Stimulated activated naive CD8-positive, alpha-beta T cell treated with anti-CD3 and anti-CD28 coated beads, Interleukin-15, Interleukin-2, amounts not matched to agents 100 ng/mL and 50 ng/mL, for 24 hours (primary cell): Measurements from ENCODE around the gene TLCD3B.
"Not testable (repeated sequence)": the region's sequence is repeated elsewhere in the genome, so short reads cannot be mapped to it uniquely, and the experiment has no call there.

Source experiments
- H3K27ac Mint-ChIP-seq: one replicate; pipeline ENCODE4 v1.8.0; 2021; ENCODE audit warnings: mild to moderate bottlenecking, mixed read lengths
- H3K27me3 Mint-ChIP-seq: one replicate; pipeline ENCODE4 v1.8.0; 2021; ENCODE audit warnings: mixed read lengths
- H3K36me3 Mint-ChIP-seq: one replicate; pipeline ENCODE4 v1.8.0; 2021; ENCODE audit warnings: low read depth, mixed read lengths
- H3K4me1 Mint-ChIP-seq: one replicate; pipeline ENCODE4 v1.8.0; 2021; ENCODE audit warnings: low read depth, mixed read lengths
- H3K4me3 Mint-ChIP-seq: one replicate; pipeline ENCODE4 v1.8.0; 2021; ENCODE audit warnings: mild to moderate bottlenecking, mixed read lengths
- H3K9me3 Mint-ChIP-seq: one replicate; pipeline ENCODE4 v1.8.0; 2021; ENCODE audit warnings: mixed read lengths

The TLCD3B gene

DNA sequence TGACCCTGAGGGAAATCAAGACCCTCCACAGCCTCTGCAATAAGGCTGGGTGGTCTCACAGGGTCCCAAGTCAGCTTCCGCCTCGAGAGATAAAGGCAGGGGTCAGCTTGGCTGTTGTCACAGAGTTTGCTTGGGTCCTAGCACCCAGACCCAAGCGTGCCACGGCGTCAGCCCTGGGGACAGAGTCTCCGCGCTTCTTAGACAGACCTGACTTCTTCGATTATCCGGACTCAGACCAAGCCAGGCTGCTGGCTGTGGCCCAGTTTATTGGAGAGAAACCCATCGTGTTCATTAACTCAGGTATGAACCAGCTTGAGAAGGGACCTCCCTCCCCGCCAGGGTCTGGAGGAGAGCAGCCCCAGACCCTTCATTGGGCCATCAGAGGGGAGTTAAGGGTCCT, 7.5 kb downstream of the TLCD3B start:
- peaks cover 22% of the 10 kb centered on the region for H3K27me3 Mint-ChIP-seq
- H3K9me3 Mint-ChIP-seq, result no peaks in the 10 kb centered on the region
- no peak overlapping the region for H3K4me3 Mint-ChIP-seq

DNA sequence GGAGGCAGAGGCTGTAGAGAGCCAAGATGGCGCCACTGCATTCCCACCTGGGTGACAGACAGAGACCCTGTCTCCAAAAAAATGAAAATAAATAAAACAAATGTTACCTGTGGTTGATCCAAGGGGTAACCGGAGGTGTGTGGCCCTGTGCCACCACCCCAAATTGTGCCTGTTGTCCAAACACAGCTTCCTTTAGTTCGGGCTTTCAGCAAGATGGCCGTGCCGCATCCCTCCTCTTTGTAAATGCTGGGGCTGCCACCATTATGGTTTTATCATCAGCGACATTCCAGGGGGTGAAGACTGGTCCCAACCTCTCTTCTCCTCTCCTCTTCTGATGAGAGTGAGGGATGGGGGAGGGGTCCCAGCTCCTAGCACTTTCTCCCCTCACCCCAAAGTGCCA, 8.2 kb downstream of the TLCD3B start, which contains the start of gene C16orf92:
TSS of gene C16orf92 (plus strand) at position 312 of the 400 bp plus-strand sequence. CDS start 143 bp downstream, outside the sequence.
- no peaks in the 10 kb centered on the region for H3K36me3 Mint-ChIP-seq
- H3K9me3 Mint-ChIP-seq, result no peaks in the 10 kb centered on the region
- H3K4me3 Mint-ChIP-seq, result no peak within 1 kb of the TSS
- no peak within 1 kb of the TSS for H3K27ac Mint-ChIP-seq
- H3K4me1 Mint-ChIP-seq, result peaks cover 14% of the 10 kb centered on the region
- peaks cover 19% of the 10 kb centered on the region for H3K27me3 Mint-ChIP-seq

More for the DNA sequence above, 7.5 kb downstream of the TLCD3B start:
- Mint-ChIP-seq H3K4me1 (peaks cover 13% of the 10 kb centered on the region), H3K36me3 (no peaks in the 10 kb centered on the region), H3K27ac (no peak overlapping the region)

DNA sequence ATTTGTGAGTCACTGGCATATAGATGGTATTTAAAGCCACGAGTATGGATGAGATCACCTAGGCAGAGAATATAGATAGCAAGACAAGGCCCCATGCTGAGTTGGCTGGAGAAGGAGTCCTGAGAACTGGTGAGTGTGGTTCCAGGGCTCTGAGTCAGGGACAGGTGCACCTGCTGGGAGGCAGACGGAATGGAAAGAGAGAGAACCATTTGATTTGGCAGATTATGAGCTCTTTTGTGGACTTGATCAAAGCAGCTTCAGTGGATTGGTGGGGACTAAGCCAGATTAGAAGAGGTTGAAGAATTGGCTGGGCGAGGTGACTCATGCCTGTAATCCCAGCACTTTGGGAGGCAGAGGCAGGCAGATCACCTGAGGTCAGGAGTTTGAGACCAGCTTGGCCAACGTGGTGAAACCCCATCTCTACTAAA, 12.3 kb downstream of the TLCD3B start:
- Mint-ChIP-seq H3K36me3 (no peaks in the 10 kb centered on the region), H3K27ac (no peak overlapping the region), H3K4me3 (no peak overlapping the region), H3K4me1 (peaks cover 14% of the 10 kb centered on the region), H3K9me3 (no peaks in the 10 kb centered on the region), H3K27me3 (peaks cover 9% of the 10 kb centered on the region)

DNA sequence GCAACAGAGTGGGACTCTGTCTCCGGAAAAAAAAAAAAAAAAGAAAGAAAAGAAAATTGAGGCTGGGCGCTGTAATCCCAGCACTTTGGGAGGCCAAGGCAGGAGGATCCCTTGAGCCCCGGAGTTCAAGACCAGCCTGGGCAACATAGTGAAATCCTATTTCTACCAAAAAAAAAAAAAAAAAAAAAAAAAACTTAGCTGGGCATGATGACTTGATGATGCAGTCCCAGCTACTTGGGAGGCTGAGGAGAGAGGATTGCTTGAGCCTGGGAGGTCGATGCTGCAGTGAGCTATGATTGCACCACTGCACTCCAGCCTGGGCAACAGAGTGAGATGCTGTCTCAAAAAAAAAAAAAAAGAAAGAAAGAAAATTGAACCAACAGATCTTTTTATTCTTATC, 13.1 kb downstream of the TLCD3B start:
- H3K4me3 Mint-ChIP-seq, H3K36me3 Mint-ChIP-seq, H3K9me3 Mint-ChIP-seq, H3K27ac Mint-ChIP-seq, H3K27me3 Mint-ChIP-seq: not testable (repeated sequence)
- H3K4me1 Mint-ChIP-seq, result peaks cover 14% of the 10 kb centered on the region

DNA sequence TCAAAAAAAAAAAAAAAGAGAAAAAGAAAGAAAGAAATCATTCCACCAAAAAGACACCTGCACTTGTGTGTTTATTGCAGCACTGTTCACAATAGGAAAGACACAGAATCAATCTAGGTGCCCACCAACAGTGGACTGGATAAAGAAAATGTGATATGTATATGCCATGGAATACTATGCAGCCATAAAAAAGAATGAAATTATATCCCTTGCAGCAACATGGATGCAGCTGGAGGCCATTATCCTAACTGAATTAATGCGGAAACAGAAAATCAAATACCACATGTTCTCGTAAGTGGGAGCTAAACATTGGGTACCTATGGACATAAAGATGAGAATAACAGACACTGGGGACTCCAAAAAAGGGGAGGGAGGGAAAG, 13.8 kb downstream of the TLCD3B start:
- H3K27ac Mint-ChIP-seq, result no peak overlapping the region

DNA sequence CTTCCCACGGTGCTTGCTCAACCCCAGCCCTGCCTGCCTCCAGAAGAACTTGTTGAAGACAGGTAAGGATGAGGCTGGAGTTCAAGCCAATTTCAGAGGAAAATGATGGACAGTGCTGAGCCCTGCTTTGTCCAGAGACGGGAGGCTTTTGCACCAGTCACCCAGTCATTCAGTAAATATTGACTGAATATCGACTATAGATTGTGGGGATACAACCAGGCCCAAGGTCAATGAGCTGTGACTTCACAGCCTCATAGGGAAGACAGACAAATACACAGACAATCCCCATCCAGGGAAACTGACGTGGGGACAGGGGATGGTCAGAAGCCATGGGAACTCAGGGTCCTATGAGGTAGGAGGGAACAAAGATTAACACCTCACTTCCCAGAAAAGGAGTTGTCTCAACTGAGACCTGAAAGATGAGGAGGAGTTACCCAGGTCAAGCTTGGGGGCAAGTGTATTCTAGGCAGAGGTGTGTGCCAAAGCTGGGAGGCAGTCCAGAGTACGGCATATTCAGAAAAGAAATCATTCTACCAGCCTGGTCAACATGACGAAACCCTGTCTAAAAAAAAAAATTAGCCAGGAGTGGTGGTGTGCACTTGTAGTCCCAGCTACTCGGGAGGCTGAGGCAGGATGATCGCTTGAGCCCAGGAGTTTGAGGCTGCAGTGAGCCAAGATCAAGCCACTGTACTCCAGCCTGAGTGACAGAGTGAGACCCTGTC, 14.4 kb downstream of the TLCD3B start:
- Mint-ChIP-seq H3K9me3 (no peaks in the 10 kb centered on the region), H3K27me3 (peaks cover 16% of the 10 kb centered on the region), H3K4me3 (no peak overlapping the region), H3K27ac (no peak overlapping the region), H3K4me1 (peaks cover 18% of the 10 kb centered on the region), H3K36me3 (no peaks in the 10 kb centered on the region)

More for the DNA sequence above, 13.8 kb downstream of the TLCD3B start:
- Mint-ChIP-seq H3K4me1 (peaks cover 14% of the 10 kb centered on the region), H3K9me3 (no peaks in the 10 kb centered on the region), H3K27me3 (peaks cover 11% of the 10 kb centered on the region), H3K36me3 (no peaks in the 10 kb centered on the region), H3K4me3 (no peak overlapping the region)

DNA sequence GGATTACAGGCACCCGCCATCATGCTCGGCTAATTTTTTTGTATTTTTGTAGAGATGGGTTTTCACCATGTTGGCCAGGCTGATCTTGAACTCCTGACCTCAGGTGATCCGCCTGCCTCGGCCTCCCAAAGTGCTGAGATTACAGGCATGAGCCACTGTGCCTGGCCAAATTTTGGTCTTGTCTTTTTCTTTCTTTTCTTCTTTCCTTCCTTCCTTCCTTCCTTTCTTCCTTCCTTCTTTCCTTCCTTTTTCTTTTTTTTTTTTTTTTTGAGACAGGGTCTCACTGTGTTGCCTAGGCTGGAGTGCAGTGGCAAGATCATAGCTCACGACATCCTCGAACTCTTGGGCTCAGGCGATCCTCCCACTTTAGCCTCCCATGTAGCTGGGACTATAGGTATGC, 15.6 kb downstream of the TLCD3B start:
- H3K9me3 Mint-ChIP-seq, H3K27ac Mint-ChIP-seq, H3K4me3 Mint-ChIP-seq, H3K36me3 Mint-ChIP-seq: not testable (repeated sequence)
- peaks cover 14% of the 10 kb centered on the region for H3K27me3 Mint-ChIP-seq
- H3K4me1 Mint-ChIP-seq, result peaks cover 10% of the 10 kb centered on the region

DNA sequence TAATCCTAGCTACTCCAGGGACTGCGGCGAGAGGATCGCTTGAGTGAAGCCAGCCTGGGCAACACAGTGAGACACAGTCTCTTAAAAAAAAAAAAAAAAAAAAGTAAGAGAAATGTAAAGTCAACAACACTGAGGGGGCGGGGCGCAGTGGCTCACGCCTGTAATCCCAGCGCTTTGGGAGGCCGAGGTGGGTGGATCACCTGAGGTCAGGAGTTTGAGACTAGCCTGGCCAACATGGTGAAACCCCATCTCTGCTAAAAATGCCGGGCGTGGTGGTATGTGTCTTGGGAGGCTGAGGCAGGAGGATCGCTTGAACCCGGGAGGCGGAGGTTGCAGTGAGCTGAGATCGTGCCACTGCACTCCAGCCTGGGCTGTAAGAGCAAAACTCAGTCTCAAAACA, 18.5 kb downstream of the TLCD3B start:
- not testable (repeated sequence) for H3K4me3 Mint-ChIP-seq, H3K36me3 Mint-ChIP-seq, H3K27ac Mint-ChIP-seq, H3K9me3 Mint-ChIP-seq
- Mint-ChIP-seq H3K27me3 (peaks cover 13% of the 10 kb centered on the region), H3K4me1 (peaks cover 13% of the 10 kb centered on the region)

DNA sequence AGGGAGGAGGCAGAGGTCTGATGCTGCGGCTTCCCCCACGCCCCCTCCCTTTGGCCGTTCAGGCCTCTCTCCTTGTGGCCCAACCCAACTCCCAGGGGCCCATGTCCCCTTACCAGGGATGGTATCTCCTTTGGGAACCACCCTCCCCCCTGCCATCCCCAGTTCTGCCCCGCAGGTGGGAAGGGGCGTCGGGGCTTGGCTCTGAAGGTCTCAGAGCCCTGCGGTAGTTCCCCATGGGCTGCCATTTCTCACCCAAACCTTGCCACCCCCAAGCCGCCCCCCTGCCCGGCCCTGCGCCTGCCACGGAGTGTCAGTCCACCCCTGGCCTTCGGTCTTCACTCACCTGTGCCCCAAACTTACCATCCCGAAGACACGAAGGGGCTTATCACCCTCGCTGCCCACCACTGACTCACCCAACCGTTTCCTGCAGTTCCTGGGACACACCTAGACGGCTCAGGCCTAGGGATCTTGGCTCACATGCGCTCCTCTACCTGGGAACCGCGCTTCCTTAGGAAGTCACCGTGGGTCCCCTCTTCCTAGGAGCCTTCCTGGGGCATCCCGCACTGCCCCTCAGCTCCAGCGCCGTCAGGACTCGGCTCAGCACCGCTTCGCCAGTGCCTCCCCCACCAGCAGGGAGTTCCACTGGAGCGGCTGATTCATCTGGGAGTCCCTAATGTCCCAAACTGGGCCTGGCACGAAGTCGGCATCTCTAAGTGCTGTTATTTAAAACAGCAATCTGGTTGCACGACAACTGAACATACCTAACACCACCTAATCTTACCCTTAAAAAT, 19.2 kb downstream of the TLCD3B start:
- H3K4me3 Mint-ChIP-seq, result peak overlapping the region; percentile 65
- peaks cover 13% of the 10 kb centered on the region for H3K27me3 Mint-ChIP-seq
- H3K36me3 Mint-ChIP-seq, result no peaks in the 10 kb centered on the region
- no peaks in the 10 kb centered on the region for H3K9me3 Mint-ChIP-seq
- H3K4me1 Mint-ChIP-seq, result peaks cover 13% of the 10 kb centered on the region
- H3K27ac Mint-ChIP-seq, result no peak overlapping the region

DNA sequence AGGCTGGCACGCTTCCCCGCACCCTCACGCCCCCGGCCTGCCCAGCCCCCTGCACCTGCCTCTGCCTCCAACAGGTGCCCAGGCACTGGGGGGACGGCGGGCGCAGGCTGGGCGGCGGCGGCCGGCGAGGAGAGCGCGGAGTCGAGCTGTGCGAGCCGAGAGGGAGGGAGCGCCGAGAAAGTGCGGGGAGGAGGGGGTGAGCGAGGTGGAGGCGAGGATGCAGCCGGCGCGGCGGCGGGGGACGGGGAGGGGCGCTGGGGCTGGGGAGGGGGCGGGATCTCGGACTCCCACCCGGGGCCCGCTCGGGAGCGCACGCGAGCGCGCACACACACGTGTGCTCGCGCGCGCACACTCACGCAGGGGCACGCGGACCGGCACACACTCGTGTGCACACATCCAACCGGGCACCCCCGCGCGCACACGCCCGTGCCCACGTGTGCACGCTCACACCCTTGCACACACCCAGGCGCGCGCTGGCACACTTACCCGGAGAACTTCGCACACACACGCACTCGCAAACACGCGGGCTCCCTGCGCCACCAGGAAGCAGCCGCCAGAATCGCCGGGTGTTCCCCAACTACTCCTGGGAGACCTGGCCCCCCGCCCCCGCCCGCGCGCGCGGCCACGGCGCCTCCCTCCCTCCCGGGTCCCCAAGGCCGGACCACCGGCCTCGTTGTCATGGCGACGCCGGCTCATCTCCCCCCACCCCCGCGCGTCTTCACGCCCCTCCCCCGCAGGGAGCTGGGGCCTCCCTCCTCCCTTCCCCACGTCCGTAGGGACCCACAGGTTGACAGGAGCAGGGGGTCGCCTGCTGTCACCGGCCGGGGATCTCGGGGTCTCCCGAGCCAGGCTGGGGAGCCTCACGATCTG, 20.0 kb downstream of the TLCD3B start, which contains the start of gene DOC2A:
TSS of gene DOC2A (minus strand) at position 184 of the 870 bp plus-strand sequence. CDS start 805 bp downstream, outside the sequence.
- no peak within 1 kb of the TSS for H3K27ac Mint-ChIP-seq
- H3K27me3 Mint-ChIP-seq, result peaks cover 10% of the 10 kb centered on the region
- peaks cover 13% of the 10 kb centered on the region for H3K4me1 Mint-ChIP-seq
- no peaks in the 10 kb centered on the region for H3K36me3 Mint-ChIP-seq
- H3K9me3 Mint-ChIP-seq, result no peaks in the 10 kb centered on the region
- H3K4me3 Mint-ChIP-seq, result peak within 1 kb of the TSS; percentile 65

DNA sequence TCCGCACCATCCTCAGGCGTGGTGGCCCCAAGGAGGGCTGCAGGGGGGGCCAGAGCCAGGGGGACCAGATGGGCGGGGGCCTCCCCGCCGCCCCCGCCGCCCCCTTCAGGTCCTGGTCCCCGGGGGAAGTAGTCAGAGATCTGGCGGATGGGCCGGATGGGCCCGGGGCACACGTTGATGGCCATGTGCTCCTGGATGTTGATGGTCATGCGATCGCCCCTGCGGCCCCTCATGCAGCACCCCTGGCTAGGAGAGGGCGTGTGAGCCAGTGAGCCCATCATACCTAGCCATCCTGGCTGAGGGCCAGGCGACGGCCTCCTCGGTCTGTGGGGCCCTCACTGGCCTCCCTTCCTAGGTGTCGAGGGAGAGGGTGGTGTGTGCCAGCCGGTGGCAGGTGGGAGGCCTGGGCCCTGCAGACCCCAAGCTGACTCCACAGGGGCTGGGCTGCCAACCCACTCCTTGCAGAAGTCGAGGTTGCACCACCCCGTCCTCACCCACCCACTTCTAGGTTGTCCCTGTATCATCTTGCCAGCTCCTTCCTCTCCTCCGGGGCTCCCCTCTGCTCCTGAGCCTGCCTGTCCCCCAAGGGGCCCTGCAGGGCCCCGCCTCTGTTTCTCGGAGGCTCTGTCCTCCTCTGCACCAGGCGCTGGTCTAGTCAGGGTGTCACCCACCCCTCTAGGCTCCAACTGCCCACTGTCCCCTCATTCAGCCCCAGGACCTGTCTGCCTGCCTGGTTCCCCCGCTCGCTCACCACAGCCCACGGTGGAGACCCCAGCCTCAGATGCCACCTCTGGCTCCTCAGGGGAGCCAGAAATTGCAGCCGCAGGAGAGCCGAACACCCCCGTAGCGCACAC, 20.9 kb downstream of the TLCD3B start:
- Mint-ChIP-seq H3K4me1 (peaks cover 13% of the 10 kb centered on the region), H3K27ac (no peak overlapping the region), H3K9me3 (no peaks in the 10 kb centered on the region), H3K27me3 (peaks cover 10% of the 10 kb centered on the region), H3K4me3 (peak overlapping the region; percentile 62), H3K36me3 (no peaks in the 10 kb centered on the region)

DNA sequence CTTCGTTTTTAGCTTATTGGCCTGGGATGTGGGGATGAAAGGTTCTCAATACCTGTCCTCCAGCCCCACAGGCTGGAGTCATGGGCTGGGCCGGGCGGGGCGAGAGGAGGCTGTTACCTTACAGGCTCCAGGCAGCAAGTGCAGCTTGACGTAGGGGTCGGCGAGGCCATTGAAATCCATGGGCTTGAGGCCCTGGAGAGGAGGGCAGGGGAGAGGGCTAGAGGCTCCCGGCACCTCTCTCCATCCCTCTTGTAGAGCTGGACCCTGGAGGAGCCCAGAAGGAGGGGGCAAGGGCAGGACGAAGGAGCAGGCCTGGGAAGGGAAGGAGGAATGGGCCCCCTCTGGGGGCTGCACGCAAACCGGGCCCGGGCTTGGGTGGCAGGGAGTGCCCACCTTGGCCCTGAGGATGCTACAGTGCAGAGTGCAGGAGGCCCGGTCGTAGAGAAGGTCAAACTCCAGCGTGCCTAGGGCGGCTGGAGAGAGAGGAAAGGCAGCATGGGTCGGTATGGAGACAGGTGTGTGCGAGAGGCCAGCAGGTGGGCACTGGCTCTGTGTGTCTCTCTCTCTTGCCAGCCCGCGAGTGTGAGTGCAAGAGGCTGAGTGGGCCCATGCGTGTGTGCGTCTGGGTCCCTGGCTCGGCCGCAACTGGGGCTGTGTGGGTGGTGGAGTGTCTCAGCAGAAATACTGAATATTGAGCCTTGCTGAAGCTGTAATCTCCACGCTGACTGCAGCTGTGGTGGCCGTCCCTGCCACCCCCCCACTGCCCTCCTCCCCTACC, 21.8 kb downstream of the TLCD3B start:
- H3K4me3 Mint-ChIP-seq, result no peak overlapping the region
- no peak overlapping the region for H3K27ac Mint-ChIP-seq
- peaks cover 13% of the 10 kb centered on the region for H3K4me1 Mint-ChIP-seq
- H3K27me3 Mint-ChIP-seq, result peaks cover 10% of the 10 kb centered on the region
- no peaks in the 10 kb centered on the region for H3K9me3 Mint-ChIP-seq
- no peaks in the 10 kb centered on the region for H3K36me3 Mint-ChIP-seq

DNA sequence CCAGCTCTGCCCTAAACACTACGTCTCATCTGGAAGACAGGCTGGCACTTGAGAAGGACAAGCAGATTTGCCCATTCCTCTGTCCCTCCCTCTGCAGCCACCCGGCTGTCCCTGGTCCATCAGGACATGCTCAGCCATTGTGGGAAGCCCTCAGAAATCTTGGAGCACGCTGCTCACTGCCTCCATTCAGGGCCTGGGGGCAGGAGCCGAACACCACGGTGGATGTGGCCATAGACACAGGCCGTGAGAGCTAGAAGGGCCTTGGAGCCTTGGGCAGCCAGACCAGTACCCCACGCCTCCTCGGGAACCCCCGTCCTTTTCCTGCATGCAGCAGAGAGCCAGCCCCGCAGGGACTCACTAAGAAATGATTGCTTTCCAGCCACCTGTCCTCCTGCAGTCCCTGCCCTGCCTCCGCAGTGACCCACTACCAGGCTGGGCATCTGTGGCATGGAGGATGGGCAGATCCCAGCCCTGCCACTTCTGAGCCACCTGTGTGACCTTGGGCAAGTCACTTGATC, 23.6 kb downstream of the TLCD3B start:
- Mint-ChIP-seq H3K4me3 (no peak overlapping the region), H3K27me3 (peaks cover 10% of the 10 kb centered on the region), H3K36me3 (peaks cover 5% of the 10 kb centered on the region), H3K9me3 (no peaks in the 10 kb centered on the region), H3K4me1 (peaks cover 13% of the 10 kb centered on the region), H3K27ac (no peak overlapping the region)
